Measurements from ENCODE around the gene TMEM119.
"Not testable (repeated sequence)": the region's sequence is repeated elsewhere in the genome, so short reads cannot be mapped to it uniquely, and the experiment has no call there.

The TMEM119 gene

DNA sequence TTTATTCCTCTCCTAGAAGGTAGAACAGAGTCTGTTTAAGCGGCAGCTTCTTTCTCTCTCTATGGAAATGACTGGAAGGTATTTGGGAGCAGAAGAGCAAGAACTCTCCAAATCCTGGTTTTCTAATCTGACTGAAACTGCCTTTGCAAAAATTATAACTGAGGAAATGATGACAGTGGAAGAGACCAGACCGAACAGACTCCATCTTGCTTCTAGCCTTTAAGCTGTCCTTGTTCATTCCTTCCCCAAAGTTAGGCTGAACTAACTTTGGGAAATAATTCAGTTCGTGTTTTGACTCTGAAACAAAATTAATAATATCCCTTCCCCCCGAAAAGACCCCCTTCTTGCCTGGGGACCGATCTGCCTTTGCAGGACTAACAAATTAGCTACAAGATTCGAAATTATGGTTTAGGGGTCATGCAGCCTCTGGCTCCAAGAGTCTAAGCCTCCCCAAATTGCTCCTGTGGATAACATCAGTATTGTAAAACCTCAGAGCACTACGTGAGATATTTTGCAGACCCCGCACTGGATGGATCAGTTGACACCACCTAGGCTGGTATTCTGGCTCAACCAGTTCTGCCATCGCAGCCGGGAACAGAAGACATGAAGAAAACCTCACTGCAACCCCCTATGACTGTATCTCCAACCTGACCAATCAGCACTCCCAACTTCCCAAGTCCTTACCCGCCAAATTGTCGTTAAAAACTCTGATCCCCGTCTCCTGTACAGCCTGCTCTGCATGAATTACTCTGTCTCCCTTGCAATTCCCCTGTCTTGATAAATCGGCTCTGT lies 21.7 kb upstream of the TMEM119 start:
- H3K36me3 ChIP-seq = peaks cover 54% of the 10 kb centered on the region
- H3K27ac ChIP-seq = peak overlapping the region; percentile 80
- TF ChIP-seq, protein P1, sequence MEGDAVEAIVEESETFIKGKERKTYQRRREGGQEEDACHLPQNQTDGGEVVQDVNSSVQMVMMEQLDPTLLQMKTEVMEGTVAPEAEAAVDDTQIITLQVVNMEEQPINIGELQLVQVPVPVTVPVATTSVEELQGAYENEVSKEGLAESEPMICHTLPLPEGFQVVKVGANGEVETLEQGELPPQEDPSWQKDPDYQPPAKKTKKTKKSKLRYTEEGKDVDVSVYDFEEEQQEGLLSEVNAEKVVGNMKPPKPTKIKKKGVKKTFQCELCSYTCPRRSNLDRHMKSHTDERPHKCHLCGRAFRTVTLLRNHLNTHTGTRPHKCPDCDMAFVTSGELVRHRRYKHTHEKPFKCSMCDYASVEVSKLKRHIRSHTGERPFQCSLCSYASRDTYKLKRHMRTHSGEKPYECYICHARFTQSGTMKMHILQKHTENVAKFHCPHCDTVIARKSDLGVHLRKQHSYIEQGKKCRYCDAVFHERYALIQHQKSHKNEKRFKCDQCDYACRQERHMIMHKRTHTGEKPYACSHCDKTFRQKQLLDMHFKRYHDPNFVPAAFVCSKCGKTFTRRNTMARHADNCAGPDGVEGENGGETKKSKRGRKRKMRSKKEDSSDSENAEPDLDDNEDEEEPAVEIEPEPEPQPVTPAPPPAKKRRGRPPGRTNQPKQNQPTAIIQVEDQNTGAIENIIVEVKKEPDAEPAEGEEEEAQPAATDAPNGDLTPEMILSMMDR (IDR thresholded peaks at IDR 0.05) = no peak
- H3K27me3 ChIP-seq = no peaks in the 10 kb centered on the region
- no peaks in the 10 kb centered on the region for H3K9me3 ChIP-seq
- peaks cover 56 to 60% of the 10 kb centered on the region in 2 experiments for H3K4me1 ChIP-seq (ENCODE audit: control insufficient read depth in 1 of 2, insufficient read depth in 1 of 2, low read depth in 1 of 2, low read length in 1 of 2)
- H3K4me3 ChIP-seq (ENCODE audit: low read depth in 1 of 2, low read length in 1 of 2) = no peak overlapping the region

DNA sequence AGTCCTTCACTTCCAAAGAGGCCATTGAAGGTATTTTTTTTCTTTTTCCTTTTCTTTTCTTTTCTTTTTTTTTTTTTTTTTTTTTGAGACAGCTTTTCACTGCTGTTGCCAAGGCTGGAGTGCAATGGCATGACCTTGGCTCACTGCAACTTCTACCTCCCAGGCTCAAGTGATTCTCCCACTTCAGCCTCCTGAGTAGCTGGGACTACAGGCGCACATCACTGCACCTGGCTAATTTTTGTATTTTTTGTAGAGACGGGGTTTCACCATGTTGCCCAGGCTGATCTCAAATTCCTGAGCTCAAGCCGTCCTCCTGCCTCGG lies 21.0 kb upstream of the TMEM119 start:
- not testable (repeated sequence) for H3K27me3 ChIP-seq; H3K9me3 ChIP-seq; H3K4me3 ChIP-seq (ENCODE audit: low read depth in 1 of 2, low read length in 1 of 2)
- peaks cover 56 to 60% of the 10 kb centered on the region in 2 experiments for H3K4me1 ChIP-seq (ENCODE audit: control insufficient read depth in 1 of 2, insufficient read depth in 1 of 2, low read depth in 1 of 2, low read length in 1 of 2)
- H3K36me3 ChIP-seq = peaks cover 49% of the 10 kb centered on the region
- H3K27ac ChIP-seq = peak overlapping the region; percentile 80

DNA sequence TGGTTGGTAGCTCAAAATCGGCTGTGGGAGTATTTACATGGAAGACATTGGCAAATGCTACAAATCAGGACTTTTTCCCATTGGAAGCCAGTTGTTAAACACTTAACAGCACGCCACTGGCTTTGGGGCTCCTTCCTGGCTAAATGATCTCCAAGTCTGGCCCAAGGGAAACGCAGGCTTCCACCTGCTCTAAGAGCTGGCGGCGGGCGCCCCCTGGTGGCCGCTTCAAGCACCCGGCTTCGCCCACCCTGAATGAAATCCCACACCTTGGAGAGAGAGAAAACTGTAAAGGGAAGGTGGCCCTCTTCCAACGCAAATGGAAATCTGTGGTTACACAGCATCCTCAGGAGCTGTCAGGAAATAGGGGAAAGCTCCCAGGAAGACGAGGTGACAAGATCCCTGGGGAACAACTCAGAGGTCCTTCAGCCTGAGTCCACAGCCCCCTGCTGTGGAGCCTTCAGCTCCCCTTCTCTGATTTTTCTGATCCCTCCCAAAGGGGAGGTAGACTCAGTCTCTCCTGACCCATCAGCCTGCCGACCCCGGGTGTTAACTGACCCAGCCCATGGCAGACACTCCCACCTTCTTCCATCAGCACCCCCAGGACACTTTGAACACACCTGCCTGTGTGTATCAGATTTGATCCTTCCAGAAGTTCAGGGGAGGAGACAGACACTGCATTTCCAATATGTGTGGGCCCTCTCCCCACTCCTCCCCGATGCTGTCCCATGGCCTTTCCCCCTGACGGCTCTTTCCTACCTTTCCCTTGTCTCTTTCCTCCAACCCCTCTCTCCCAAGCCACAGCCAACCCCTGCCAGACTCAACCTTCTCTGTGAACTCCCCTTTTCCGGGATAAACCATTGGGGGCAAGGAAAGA lies 20.4 kb upstream of the TMEM119 start:
- Histone ChIP-seq H3K9me3 (no peaks in the 10 kb centered on the region), H3K27me3 (no peaks in the 10 kb centered on the region), H3K4me1 (ENCODE audit: control insufficient read depth in 1 of 2, insufficient read depth in 1 of 2, low read depth in 1 of 2, low read length in 1 of 2) (peaks cover 56 to 60% of the 10 kb centered on the region in 2 experiments), H3K4me3 (ENCODE audit: low read depth in 1 of 2, low read length in 1 of 2) (peak overlapping the region in 1 of 2 experiments; percentile 25), H3K36me3 (peaks cover 43% of the 10 kb centered on the region), H3K27ac (peak overlapping the region; percentile 45)
- TF ChIP-seq, protein P1 (IDR thresholded peaks at IDR 0.05) = peak; percentile 88

DNA sequence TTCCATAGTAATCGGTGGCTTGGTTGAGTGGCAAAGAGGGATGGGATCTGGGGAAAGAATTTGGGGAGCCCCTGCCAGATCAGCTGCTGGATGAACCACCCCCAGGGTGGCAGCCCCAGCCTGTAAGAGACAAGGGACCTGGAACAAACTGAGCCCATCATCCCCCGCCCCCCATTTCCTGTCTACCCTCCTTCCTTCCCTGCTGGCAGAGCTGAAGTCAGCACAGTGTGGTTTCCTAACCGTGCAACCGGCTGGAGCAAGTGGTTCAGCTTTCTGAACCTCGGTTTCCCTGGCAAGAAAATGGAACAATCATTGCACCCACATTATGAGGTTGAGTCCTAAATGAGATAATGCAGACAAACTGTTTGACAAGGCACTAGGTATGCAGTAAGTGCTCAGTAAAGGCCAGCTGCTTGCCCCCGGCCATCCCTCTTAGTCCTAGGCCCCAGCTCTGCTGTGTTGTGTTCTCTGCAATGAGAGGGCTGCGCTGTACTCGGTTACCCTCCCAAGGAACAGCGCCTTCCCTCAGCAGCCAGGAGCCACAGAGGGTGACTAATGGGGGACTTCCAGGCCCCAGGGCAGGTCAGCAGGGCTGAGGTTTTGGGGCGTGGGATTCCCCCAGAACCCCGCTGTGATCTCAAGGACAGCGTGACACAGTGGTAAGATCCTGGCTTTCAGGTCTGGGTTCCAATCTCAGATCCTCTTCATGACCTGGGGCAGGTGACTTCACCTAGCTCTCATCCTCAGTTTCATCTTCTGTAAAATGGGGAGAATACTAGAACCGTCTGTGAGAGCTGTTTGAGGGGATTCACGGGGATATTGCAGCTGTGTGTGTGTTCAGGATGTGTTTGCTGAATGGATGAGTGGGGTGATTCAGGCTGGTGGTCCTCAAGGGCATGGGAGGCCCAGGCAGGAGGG lies 19.3 kb upstream of the TMEM119 start:
- no peak overlapping the region for H3K4me3 ChIP-seq (ENCODE audit: low read depth in 1 of 2, low read length in 1 of 2)
- no peaks in the 10 kb centered on the region for H3K27me3 ChIP-seq
- no peaks in the 10 kb centered on the region for H3K9me3 ChIP-seq
- TF ChIP-seq, protein P1 (IDR thresholded peaks at IDR 0.05) = no peak
- peak overlapping the region; percentile 45 for H3K27ac ChIP-seq
- peaks cover 45 to 49% of the 10 kb centered on the region in 2 experiments for H3K4me1 ChIP-seq (ENCODE audit: control insufficient read depth in 1 of 2, insufficient read depth in 1 of 2, low read depth in 1 of 2, low read length in 1 of 2)
- H3K36me3 ChIP-seq = peaks cover 32% of the 10 kb centered on the region

DNA sequence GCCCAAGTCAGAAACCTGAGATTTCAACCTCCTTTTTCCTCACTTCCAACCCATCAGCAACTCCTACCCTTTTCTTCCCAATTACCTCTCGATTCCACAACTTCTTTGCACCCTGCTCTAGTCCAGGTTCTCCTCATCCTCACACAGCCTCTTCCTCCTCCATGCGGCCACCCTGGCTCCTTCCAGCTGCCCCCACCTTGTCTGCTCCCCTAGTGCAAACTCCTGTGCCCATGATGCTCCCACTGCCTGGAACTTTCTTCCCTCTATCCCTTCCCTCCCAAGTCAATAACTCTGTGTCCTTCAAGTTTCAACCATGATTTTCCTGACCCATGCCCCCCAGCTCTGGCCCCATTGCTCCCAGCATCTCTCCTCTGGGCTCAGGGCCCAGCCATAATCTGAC lies 18.5 kb upstream of the TMEM119 start:
- Histone ChIP-seq H3K4me1 (ENCODE audit: control insufficient read depth in 1 of 2, insufficient read depth in 1 of 2, low read depth in 1 of 2, low read length in 1 of 2) (peaks cover 41 to 42% of the 10 kb centered on the region in 2 experiments), H3K9me3 (no peaks in the 10 kb centered on the region), H3K4me3 (ENCODE audit: low read depth in 1 of 2, low read length in 1 of 2) (no peak overlapping the region), H3K27me3 (no peaks in the 10 kb centered on the region), H3K36me3 (peaks cover 24% of the 10 kb centered on the region), H3K27ac (no peak overlapping the region)
- TF ChIP-seq, protein P1 (IDR thresholded peaks at IDR 0.05) = no peak

All from neutrophil (primary cell).